ENCODE data around the gene AP1B1. TPM values are rescaled to one million over a fixed set of nuclear protein-coding genes. Genes with fewer than 3 reads are reported as not detected.

AP1B1 gene
- total and polyA plus RNA-seq, 2 experiments from 2014 or later, result 67.4 to 68.2 TPM

GRCh38 chr22:29336751-29337490 is 51.4 kb downstream of the AP1B1 start:
- Histone ChIP-seq H3K4me3 (no peak overlapping the region), H3K27ac (no peak overlapping the region), H3K36me3 (peaks cover 31% of the 10 kb centered on the region), H3K27me3 (no peaks in the 10 kb centered on the region), H3K4me1 (ENCODE audit: low read depth) (peaks cover 6% of the 10 kb centered on the region), H3K9me3 (ENCODE audit: low read depth) (no peaks in the 10 kb centered on the region)
- DNase-seq (ENCODE audit: low read depth in 1 of 2, low spot score in 1 of 2), result no peak
- TF ChIP-seq CTCF (IDR thresholded peaks at IDR 0.05; ENCODE audit: low read depth, low read length), result no peak

GRCh38 chr22:29335656-29336055 is 52.7 kb downstream of the AP1B1 start:
- no peaks in the 10 kb centered on the region for H3K27me3 ChIP-seq
- H3K36me3 ChIP-seq, result peaks cover 30% of the 10 kb centered on the region
- no peaks in the 10 kb centered on the region for H3K9me3 ChIP-seq (ENCODE audit: low read depth)
- no peak overlapping the region for H3K27ac ChIP-seq
- H3K4me1 ChIP-seq (ENCODE audit: low read depth), result no peaks in the 10 kb centered on the region
- H3K4me3 ChIP-seq, result no peak overlapping the region
- DNase-seq (ENCODE audit: low read depth in 1 of 2, low spot score in 1 of 2), result no peak
- no peak for TF ChIP-seq CTCF (IDR thresholded peaks at IDR 0.05; ENCODE audit: low read depth, low read length)

GRCh38 chr22:29334696-29335344 is 53.5 kb downstream of the AP1B1 start:
- TF ChIP-seq CTCF (IDR thresholded peaks at IDR 0.05; ENCODE audit: low read depth, low read length), result no peak
- Histone ChIP-seq H3K4me3 (no peak overlapping the region), H3K27me3 (no peaks in the 10 kb centered on the region), H3K4me1 (ENCODE audit: low read depth) (no peaks in the 10 kb centered on the region), H3K9me3 (ENCODE audit: low read depth) (no peaks in the 10 kb centered on the region), H3K27ac (no peak overlapping the region), H3K36me3 (peaks cover 23% of the 10 kb centered on the region)
- DNase-seq (ENCODE audit: low read depth in 1 of 2, low spot score in 1 of 2), result no peak

- DNase-seq (ENCODE audit: low read depth in 1 of 2, low spot score in 1 of 2), result no peak
- Histone ChIP-seq H3K9me3 (ENCODE audit: low read depth) (no peaks in the 10 kb centered on the region), H3K36me3 (peaks cover 20% of the 10 kb centered on the region), H3K27me3 (no peaks in the 10 kb centered on the region), H3K4me3 (no peak overlapping the region), H3K4me1 (ENCODE audit: low read depth) (no peaks in the 10 kb centered on the region), H3K27ac (no peak overlapping the region)
- no peak for TF ChIP-seq CTCF (IDR thresholded peaks at IDR 0.05; ENCODE audit: low read depth, low read length)
Measured at GRCh38 chr22:29334148-29334547, 54.2 kb downstream of the AP1B1 start.

GRCh38 chr22:29332886-29333496 is 55.4 kb downstream of the AP1B1 start:
- H3K9me3 ChIP-seq (ENCODE audit: low read depth), result no peaks in the 10 kb centered on the region
- no peak for DNase-seq (ENCODE audit: low read depth in 1 of 2, low spot score in 1 of 2)
- H3K36me3 ChIP-seq, result peaks cover 10% of the 10 kb centered on the region
- TF ChIP-seq CTCF (IDR thresholded peaks at IDR 0.05; ENCODE audit: low read depth, low read length), result no peak
- H3K4me3 ChIP-seq, result no peak overlapping the region
- no peaks in the 10 kb centered on the region for H3K4me1 ChIP-seq (ENCODE audit: low read depth)
- H3K27me3 ChIP-seq, result no peaks in the 10 kb centered on the region
- no peak overlapping the region for H3K27ac ChIP-seq
